OCI-LY1 (cell line): ENCODE measurements around the gene DNAAF5.

ENCODE experiments used
- H2AFZ ChIP-seq: fragments of 200-600 bp; sonication (generic), shearing (Covaris generic); 2 replicates; pipeline ENCODE4 v1.6.0; 2014; ENCODE audit warnings: antibody characterized with exemption, mild to moderate bottlenecking, low read length
- H3F3A ChIP-seq: fragments of 200-600 bp; sonication (generic), shearing (Covaris generic); 2 replicates; pipeline ENCODE4 v1.6.0; 2014; ENCODE audit warnings: mild to moderate bottlenecking, antibody characterized with exemption, low read length, moderate library complexity; ENCODE audit not compliant: insufficient read depth
- H3K27ac ChIP-seq: fragments of 200-600 bp; sonication (generic); 2 replicates; pipeline ENCODE4 v1.5.1; 2014; ENCODE audit warnings: low read length, mixed run types, mild to moderate bottlenecking, low read depth; ENCODE audit not compliant: poor library complexity, severe bottlenecking
- H3K27me3 ChIP-seq: fragments of 200-600 bp; sonication (generic); 2 replicates; pipeline ENCODE4 v1.6.0; 2014; ENCODE audit warnings: antibody characterized with exemption, mild to moderate bottlenecking, low read length, moderate library complexity; ENCODE audit not compliant: insufficient read depth
- H3K36me3 ChIP-seq: fragments of 200-600 bp; sonication (generic); 2 replicates; pipeline ENCODE4 v1.6.1; 2014; ENCODE audit warnings: mild to moderate bottlenecking, antibody characterized with exemption, low read length, moderate library complexity, mixed read lengths; ENCODE audit not compliant: insufficient read depth
- H3K4me1 ChIP-seq: fragments of 200-600 bp; sonication (generic); 2 replicates; pipeline ENCODE4 v1.5.1; 2014; ENCODE audit warnings: mild to moderate bottlenecking, low read length, moderate library complexity; ENCODE audit not compliant: insufficient read depth, severe bottlenecking
- H3K4me2 ChIP-seq: fragments of 200-600 bp; sonication (generic), shearing (Covaris generic); 2 replicates; pipeline ENCODE4 v1.6.1; 2014; ENCODE audit warnings: low read length
- H3K4me3 ChIP-seq: fragments of 200-600 bp; sonication (generic); 2 replicates; pipeline ENCODE4 v1.5.1; 2014; ENCODE audit warnings: low read length, low read depth, mild to moderate bottlenecking, mixed read lengths; ENCODE audit not compliant: poor library complexity, severe bottlenecking
- H3K79me2 ChIP-seq: fragments of 200-600 bp; shearing (Covaris generic); 2 replicates; pipeline ENCODE4 v1.6.1; 2016; ENCODE audit warnings: mixed run types, low read length, mixed read lengths; ENCODE audit not compliant: insufficient read depth
- H3K9ac ChIP-seq: fragments of 200-600 bp; sonication (generic), shearing (Covaris generic); 2 replicates; pipeline ENCODE4 v1.6.1; 2014; ENCODE audit warnings: mild to moderate bottlenecking, low read length, mixed read lengths
- H3K9me2 ChIP-seq: fragments of 200-600 bp; sonication (generic), shearing (Covaris generic); 2 replicates; pipeline ENCODE4 v1.6.1; 2014; ENCODE audit warnings: low read depth, mild to moderate bottlenecking, low read length, mixed read lengths
- H3K9me3 ChIP-seq: fragments of 200-600 bp; shearing (Covaris generic); 2 replicates; pipeline ENCODE4 v1.6.1; 2014; ENCODE audit warnings: low read length, mixed read lengths
- H4K20me1 ChIP-seq: fragments of 200-600 bp; sonication (generic), shearing (Covaris generic); 2 replicates; pipeline ENCODE4 v1.6.0; 2016; ENCODE audit warnings: mild to moderate bottlenecking, low read length; ENCODE audit not compliant: insufficient read depth
- EZH2 ChIP-seq: fragments of 200-600 bp; sonication (generic), shearing (Covaris generic); IDR thresholded peaks from 2 replicates; pipeline ENCODE4 v1.8.0; 2017; ENCODE audit warnings: borderline replicate concordance, mixed run types, mild to moderate bottlenecking, antibody characterized with exemption, low read length, moderate library complexity, mixed read lengths
- TF ChIP-seq, protein P1 (sequence below): fragments of 200-600 bp; sonication (generic), shearing (Covaris generic); IDR thresholded peaks from 2 replicates; pipeline ENCODE4 v1.5.1; 2017; ENCODE audit warnings: mild to moderate bottlenecking, antibody characterized with exemption, low read length, moderate library complexity, mixed read lengths

Gene DNAAF5

DNA sequence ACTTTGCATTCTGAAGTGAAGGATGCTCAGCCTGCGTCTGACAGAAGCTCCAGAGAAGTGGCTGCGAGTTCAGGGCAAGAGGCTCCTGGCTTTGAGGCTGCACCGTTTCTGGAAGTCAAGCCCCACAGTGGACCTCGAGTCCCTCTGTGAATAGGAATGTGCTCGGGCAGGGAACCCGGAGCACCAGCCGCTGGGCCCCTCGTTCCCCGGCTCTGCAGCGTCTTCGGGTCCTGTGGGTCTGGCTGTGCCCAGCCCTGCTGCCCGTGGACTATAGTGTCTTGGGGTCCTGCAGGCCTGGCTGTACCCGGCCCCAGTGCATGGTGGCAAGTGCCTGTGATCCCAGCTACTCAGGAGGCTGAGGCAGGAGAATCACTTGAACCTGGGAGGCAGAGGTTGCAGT, 45.9 kb downstream of the DNAAF5 start:
- Histone ChIP-seq H3K79me2 (no peaks in the 10 kb centered on the region), H2AFZ (no peak overlapping the region), H3K9me2 (no peaks in the 10 kb centered on the region), H3K9me3 (no peaks in the 10 kb centered on the region), H3K36me3 (peaks cover 18% of the 10 kb centered on the region), H3K27me3 (no peaks in the 10 kb centered on the region), H3K9ac (no peak overlapping the region), H3K27ac (no peak overlapping the region), H3K4me2 (no peak overlapping the region), H4K20me1 (no peaks in the 10 kb centered on the region), H3K4me3 (no peak overlapping the region), H3K4me1 (no peaks in the 10 kb centered on the region), H3F3A (no peaks in the 10 kb centered on the region)
- no peak for TF ChIP-seq EZH2
- TF ChIP-seq, protein P1, sequence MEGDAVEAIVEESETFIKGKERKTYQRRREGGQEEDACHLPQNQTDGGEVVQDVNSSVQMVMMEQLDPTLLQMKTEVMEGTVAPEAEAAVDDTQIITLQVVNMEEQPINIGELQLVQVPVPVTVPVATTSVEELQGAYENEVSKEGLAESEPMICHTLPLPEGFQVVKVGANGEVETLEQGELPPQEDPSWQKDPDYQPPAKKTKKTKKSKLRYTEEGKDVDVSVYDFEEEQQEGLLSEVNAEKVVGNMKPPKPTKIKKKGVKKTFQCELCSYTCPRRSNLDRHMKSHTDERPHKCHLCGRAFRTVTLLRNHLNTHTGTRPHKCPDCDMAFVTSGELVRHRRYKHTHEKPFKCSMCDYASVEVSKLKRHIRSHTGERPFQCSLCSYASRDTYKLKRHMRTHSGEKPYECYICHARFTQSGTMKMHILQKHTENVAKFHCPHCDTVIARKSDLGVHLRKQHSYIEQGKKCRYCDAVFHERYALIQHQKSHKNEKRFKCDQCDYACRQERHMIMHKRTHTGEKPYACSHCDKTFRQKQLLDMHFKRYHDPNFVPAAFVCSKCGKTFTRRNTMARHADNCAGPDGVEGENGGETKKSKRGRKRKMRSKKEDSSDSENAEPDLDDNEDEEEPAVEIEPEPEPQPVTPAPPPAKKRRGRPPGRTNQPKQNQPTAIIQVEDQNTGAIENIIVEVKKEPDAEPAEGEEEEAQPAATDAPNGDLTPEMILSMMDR: no peak

DNA sequence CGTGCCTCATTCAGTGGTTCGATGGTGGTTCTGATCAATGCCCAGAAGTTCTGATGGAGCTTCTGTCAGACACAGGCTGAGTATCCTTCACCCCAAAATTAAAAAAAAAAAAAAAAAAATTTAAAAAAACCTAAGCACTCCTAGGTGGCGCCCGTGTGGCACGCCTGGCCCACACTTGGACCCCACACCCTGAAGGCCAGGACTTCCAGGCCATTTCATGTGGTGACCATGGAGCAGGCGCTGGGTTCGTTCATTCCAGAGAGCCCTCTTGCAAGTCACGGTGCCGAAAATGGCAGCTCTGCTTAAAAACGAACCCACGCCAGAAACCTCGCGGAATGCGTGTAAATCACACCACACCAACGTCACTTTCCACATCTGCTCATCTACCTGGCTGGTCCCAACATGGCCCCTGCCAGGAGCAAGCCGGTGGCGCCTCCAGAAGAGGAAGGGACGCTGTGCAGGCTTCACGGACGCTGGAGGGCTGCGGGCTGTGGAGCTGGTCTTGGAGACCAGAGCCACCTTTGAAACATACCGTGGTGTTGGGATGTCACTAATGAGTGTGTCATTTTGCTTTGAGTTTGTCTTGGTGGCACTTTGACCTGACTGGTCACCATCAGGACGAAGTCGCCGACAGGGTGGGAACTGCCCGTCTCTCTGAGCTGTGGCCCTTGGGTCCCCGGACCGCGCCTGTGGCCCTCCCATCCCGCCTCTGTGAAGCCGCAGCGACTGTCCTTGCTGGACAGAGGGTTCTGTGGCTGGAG, 46.5 kb downstream of the DNAAF5 start:
- H3K4me1 ChIP-seq: no peaks in the 10 kb centered on the region
- no peaks in the 10 kb centered on the region for H3K9me2 ChIP-seq
- no peak overlapping the region for H3K27ac ChIP-seq
- H3K9ac ChIP-seq: no peak overlapping the region
- no peaks in the 10 kb centered on the region for H3K27me3 ChIP-seq
- no peaks in the 10 kb centered on the region for H3K9me3 ChIP-seq
- no peak overlapping the region for H3K4me2 ChIP-seq
- H3K79me2 ChIP-seq: no peaks in the 10 kb centered on the region
- no peak overlapping the region for H3K4me3 ChIP-seq
- no peak overlapping the region for H2AFZ ChIP-seq
- no peaks in the 10 kb centered on the region for H4K20me1 ChIP-seq
- no peaks in the 10 kb centered on the region for H3F3A ChIP-seq
- no peak for TF ChIP-seq EZH2
- TF ChIP-seq, protein P1: no peak
- H3K36me3 ChIP-seq: peaks cover 24% of the 10 kb centered on the region

DNA sequence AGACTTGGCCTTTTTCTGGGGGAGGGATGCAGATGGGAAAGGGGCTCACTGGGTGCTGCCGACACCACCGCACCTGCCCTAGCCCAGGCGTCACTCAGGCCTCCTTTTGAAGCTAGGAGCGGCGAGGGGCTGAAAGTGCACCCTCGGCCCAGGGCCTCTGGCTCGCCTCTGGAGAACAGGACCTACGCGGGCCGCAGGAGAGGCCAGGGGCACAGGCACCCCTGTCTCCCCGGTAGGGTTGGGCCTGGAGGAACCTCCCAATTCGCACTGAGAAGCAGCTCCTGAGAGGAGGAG, 47.1 kb downstream of the DNAAF5 start:
- Histone ChIP-seq H3K27ac (no peak overlapping the region), H3F3A (no peaks in the 10 kb centered on the region), H3K4me2 (no peak overlapping the region), H3K4me1 (no peaks in the 10 kb centered on the region), H3K9me3 (no peaks in the 10 kb centered on the region), H3K4me3 (no peak overlapping the region), H3K9ac (no peak overlapping the region), H3K79me2 (no peaks in the 10 kb centered on the region), H3K36me3 (peaks cover 30% of the 10 kb centered on the region), H3K27me3 (no peaks in the 10 kb centered on the region), H3K9me2 (no peaks in the 10 kb centered on the region), H2AFZ (no peak overlapping the region), H4K20me1 (no peaks in the 10 kb centered on the region)
- TF ChIP-seq, protein P1: no peak
- TF ChIP-seq EZH2: no peak
